HCT116 (cell line): Measurements from ENCODE around the gene PTGER1. TPM values are rescaled to one million over a fixed set of nuclear protein-coding genes. Genes with fewer than 3 reads are reported as not detected.

Experiments
- ATAC-seq: fragments of 200-7000 bp; cut with Tn5 transposase; 2 replicates; pipeline ENCODE4 v1.9.1; 2020; ENCODE audit warnings: mild to moderate bottlenecking, moderate library complexity
- BruUV-seq: library from RNA; stranded (reverse); fragments of 400-500 nt; replicated peaks from 2 replicates; lab custom pipeline; 2021; lab: Mats Ljungman, UMichigan
- CTCF ChIA-PET: fragments of 300-600 bp; sonication (Branson Sonifier 250); formaldehyde crosslinking; loops from one replicate; lab custom pipeline; 2021; ENCODE audit warnings: antibody characterized with exemption; lab: Charles Lee
- POLR2A ChIA-PET: fragments of 300-600, 350-600 bp; sonication (Branson Sonifier 250); formaldehyde crosslinking; loops from one replicate; lab custom pipeline; 2021; ENCODE audit warnings: antibody characterized with exemption; lab: Charles Lee
- RAD21 ChIA-PET, 2 experiments: fragments of 300-600 bp; sonication (Branson Sonifier 250); formaldehyde crosslinking; loops; one replicate each; lab custom pipeline; 2023; ENCODE audit warnings: low total read pairs in 2 of 2; ENCODE audit not compliant: uncharacterized antibody in 2 of 2, unreplicated experiment in 2 of 2, low non-redundant PET in 1 of 2; lab: Charles Lee
- DNase-seq: peaks from one replicate; pipeline ENCODE4 v3.0.0-alpha.2; 2010; ENCODE audit warnings: low read depth, low spot score
- H2AFZ ChIP-seq: fragments of 200-600 bp; shearing (Covaris generic), sonication (generic); 2 replicates; pipeline ENCODE4 v1.6.1; 2017; ENCODE audit warnings: low read depth, mixed run types, mixed read lengths, antibody characterized with exemption, low read length; ENCODE audit not compliant: poor library complexity, severe bottlenecking
- H3K27ac ChIP-seq: 2 replicates; pipeline ENCODE4 v1.5.1; 2012; ENCODE audit warnings: low read depth, low read length
- H3K27me3 ChIP-seq: fragments of 200-600 bp; sonication (generic); 2 replicates; pipeline ENCODE4 v1.6.1; 2016; ENCODE audit warnings: mixed run types, low read length, mixed read lengths; ENCODE audit not compliant: insufficient read depth
- H3K36me3 ChIP-seq, 2 experiments: fragments of 200-500 bp in 1 of 2; fragments of 200-600 bp in 1 of 2; sonication (Bioruptor generic) in 1 of 2; sonication (generic) in 1 of 2; 2 replicates each; pipeline versions ENCODE4 v1.5.1 to v1.6.1; 2014 to 2016; ENCODE audit warnings: low read length in 2 of 2, inconsistent platforms in 1 of 2, mixed read lengths in 1 of 2, mixed run types in 1 of 2; ENCODE audit not compliant: insufficient read depth in 2 of 2, control insufficient read depth in 1 of 2
- H3K4me1 ChIP-seq, 2 experiments: fragments of 200-600 bp in 1 of 2; sonication (generic) in 1 of 2; 2 replicates each; pipeline versions ENCODE4 v1.5.1 to v1.6.1; 2012 to 2017; ENCODE audit warnings: low read length in 2 of 2, inconsistent platforms in 1 of 2, mild to moderate bottlenecking in 1 of 2, mixed read lengths in 1 of 2, mixed run types in 1 of 2, moderate library complexity in 1 of 2; ENCODE audit not compliant: insufficient read depth in 2 of 2, control insufficient read depth in 1 of 2
- H3K4me2 ChIP-seq: fragments of 200-600 bp; sonication (generic); 2 replicates; pipeline ENCODE4 v1.6.1; 2017; ENCODE audit warnings: mixed run types, low read length, mixed read lengths
- H3K4me3 ChIP-seq, 2 experiments: fragments of 200-600 bp in 1 of 2; sonication (generic) in 1 of 2; replicated peaks in 1 of 2; 2 replicates each; pipeline ENCODE4 v1.5.1; 2011 to 2016; ENCODE audit warnings: low read length in 2 of 2, control low read depth in 1 of 2, low read depth in 1 of 2, mild to moderate bottlenecking in 1 of 2, mixed read lengths in 1 of 2, mixed run types in 1 of 2
- H3K79me2 ChIP-seq: fragments of 200-600 bp; sonication (generic); 2 replicates; pipeline ENCODE4 v1.6.1; 2017; ENCODE audit warnings: mild to moderate bottlenecking, mixed run types, low read length, moderate library complexity, mixed read lengths; ENCODE audit not compliant: insufficient read depth
- H3K9ac ChIP-seq: fragments of 200-600 bp; sonication (generic); 2 replicates; pipeline ENCODE4 v1.6.1; 2016; ENCODE audit warnings: low read length, mixed read lengths
- H3K9me2 ChIP-seq: fragments of 200-600 bp; sonication (generic), shearing (Covaris generic); 2 replicates; pipeline ENCODE4 v1.6.1; 2017; ENCODE audit warnings: mixed run types, mild to moderate bottlenecking, moderate library complexity; ENCODE audit not compliant: insufficient read depth
- H3K9me3 ChIP-seq, 2 experiments: fragments of 200-500 bp in 1 of 2; fragments of 200-600 bp in 1 of 2; sonication (Bioruptor generic) in 1 of 2; sonication (generic) in 1 of 2; 2 replicates each; pipeline ENCODE4 v1.6.1; 2014 to 2017; ENCODE audit warnings: low read length in 2 of 2, mixed read lengths in 2 of 2, inconsistent platforms in 1 of 2, low read depth in 1 of 2, mild to moderate bottlenecking in 1 of 2, mixed run types in 1 of 2, moderate library complexity in 1 of 2; ENCODE audit not compliant: control insufficient read depth in 1 of 2, insufficient read depth in 1 of 2
- H4K20me1 ChIP-seq: fragments of 200-600 bp; sonication (generic), shearing (Covaris generic); 2 replicates; pipeline ENCODE4 v1.6.1; 2017; ENCODE audit warnings: mixed run types, mild to moderate bottlenecking, moderate library complexity; ENCODE audit not compliant: insufficient read depth
- CBX3 ChIP-seq: IDR thresholded peaks from 2 replicates; pipeline ENCODE4 v1.6.1; 2012; ENCODE audit warnings: low read depth
- CEBPB ChIP-seq: IDR thresholded peaks from 2 replicates; pipeline ENCODE4 v1.6.1; 2012; ENCODE audit warnings: low read depth
- CTCF ChIP-seq, 3 experiments: fragments of 200-600 bp in 1 of 3; sonication (generic) in 1 of 3; IDR thresholded peaks in 2 of 3; conservative IDR thresholded peaks in 1 of 3; 2 replicates each; pipeline ENCODE4 v1.5.1; 2012 to 2017; ENCODE audit warnings: low read depth in 2 of 3, low read length in 2 of 3, antibody characterized with exemption in 1 of 3, borderline replicate concordance in 1 of 3, control low read depth in 1 of 3, mild to moderate bottlenecking in 1 of 3, mixed read lengths in 1 of 3, mixed run types in 1 of 3, moderate library complexity in 1 of 3; ENCODE audit not compliant: insufficient read depth in 1 of 3
- EGR1 ChIP-seq: IDR thresholded peaks from 2 replicates; pipeline ENCODE4 v1.6.1; 2012; ENCODE audit warnings: low read depth
- ELF1 ChIP-seq: IDR thresholded peaks from 2 replicates; pipeline ENCODE4 v1.6.1; 2012; ENCODE audit warnings: low read depth, borderline replicate concordance
- EZH2phosphoT487 ChIP-seq: fragments of 200-600 bp; IDR thresholded peaks from 2 replicates; pipeline ENCODE4 v1.6.1; 2018; ENCODE audit warnings: antibody characterized with exemption, borderline replicate concordance
- FOSL1 ChIP-seq: IDR thresholded peaks from 2 replicates; pipeline ENCODE4 v1.6.1; 2012; ENCODE audit warnings: low read depth
- JUND ChIP-seq: IDR thresholded peaks from 2 replicates; pipeline ENCODE4 v1.6.1; 2012
- POLR2A ChIP-seq: IDR thresholded peaks from 2 replicates; pipeline ENCODE4 v1.7.0; 2011; ENCODE audit warnings: borderline replicate concordance; ENCODE audit not compliant: insufficient read depth, insufficient read length; ENCODE audit errors: extremely low read depth
- POLR2AphosphoS5 ChIP-seq: IDR thresholded peaks from 2 replicates; pipeline ENCODE4 v1.6.1; 2011; ENCODE audit warnings: mild to moderate bottlenecking, low read depth, low read length, moderate library complexity
- RAD21 ChIP-seq: IDR thresholded peaks from 2 replicates; pipeline ENCODE4 v1.6.1; 2012; ENCODE audit warnings: low read depth, mild to moderate bottlenecking
- REST ChIP-seq: IDR thresholded peaks from 2 replicates; pipeline ENCODE4 v1.6.1; 2012; ENCODE audit warnings: low read depth
- SIN3A ChIP-seq: IDR thresholded peaks from 2 replicates; pipeline ENCODE4 v1.6.1; 2012; ENCODE audit warnings: low read depth
- SP1 ChIP-seq: IDR thresholded peaks from 2 replicates; pipeline ENCODE4 v1.6.1; 2012; ENCODE audit warnings: low read depth
- TCF7L2 ChIP-seq: IDR thresholded peaks from 2 replicates; pipeline ENCODE4 v1.7.0; 2011; ENCODE audit warnings: borderline replicate concordance, inconsistent platforms; ENCODE audit not compliant: insufficient read depth, insufficient read length; ENCODE audit errors: extremely low read depth
- YY1 ChIP-seq: IDR thresholded peaks from 2 replicates; pipeline ENCODE4 v1.6.1; 2011; ENCODE audit warnings: low read length, low read depth, moderate library complexity, mild to moderate bottlenecking; ENCODE audit not compliant: insufficient replicate concordance; ENCODE audit errors: extremely low read depth
- ZFX ChIP-seq: fragments of 450-650 bp; IDR thresholded peaks from 2 replicates; pipeline ENCODE4 v1.6.1; 2017
- ZNF274 ChIP-seq: fragments of 200-500 bp; sonication (Bioruptor generic); IDR thresholded peaks from 2 replicates; pipeline ENCODE4 v1.6.1; 2014; ENCODE audit warnings: mild to moderate bottlenecking, low read depth, low read length, inconsistent platforms
- intact Hi-C: fragments of 100-400 bp; cut with micrococcal nuclease; formaldehyde crosslinking; loops from 2 replicates; pipeline ENCODE4 v1.10.0; 2022
- total RNA-seq: library from RNA; stranded (reverse); gene quantifications from one replicate; pipeline ENCODE4 v1.2.1, GENCODE V29; 2021; ENCODE audit not compliant: unreplicated experiment

Gene PTGER1
- total RNA-seq, 1 experiment from 2014 or later, result 1.1 TPM

- POLR2A ChIA-PET, result no interaction called here
Observed at GRCh38 chr19:14439014-14439413, 36.1 kb downstream of the PTGER1 start.

More at GRCh38 chr19:14439014-14439413, 36.1 kb downstream of the PTGER1 start:
- DNase-seq (no peak), ATAC-seq (no peak)
- intact Hi-C loops, result loop anchor here (10.0 kb wide), 1 partner anchor 46 kb away; no protein-coding TSS in a partner anchor
- no TSS peak for BruUV-seq
- Histone ChIP-seq H3K4me1 (peaks cover 14 to 22% of the 10 kb centered on the region in 2 experiments), H2AFZ (no peak overlapping the region), H3K27ac (no peak overlapping the region), H3K9me3 (no peaks in the 10 kb centered on the region), H3K9ac (no peak overlapping the region), H3K4me3 (no peak overlapping the region), H3K79me2 (peaks cover 61% of the 10 kb centered on the region), H3K27me3 (no peaks in the 10 kb centered on the region), H4K20me1 (no peaks in the 10 kb centered on the region), H3K36me3 (peaks cover 14 to 18% of the 10 kb centered on the region in 2 experiments), H3K4me2 (no peak overlapping the region), H3K9me2 (no peaks in the 10 kb centered on the region)
- CTCF ChIA-PET, result no interaction called here
- no peak for TF ChIP-seq TCF7L2
- TF ChIP-seq POLR2AphosphoS5, result no peak
- TF ChIP-seq EGR1, result no peak
- no peak for TF ChIP-seq ZNF274
- TF ChIP-seq YY1, result no peak
- no peak for TF ChIP-seq SIN3A
- no peak for TF ChIP-seq REST
- TF ChIP-seq CEBPB, result no peak
- TF ChIP-seq CBX3, result no peak
- TF ChIP-seq ELF1, result no peak
- TF ChIP-seq POLR2A, result no peak
- TF ChIP-seq EZH2phosphoT487, result no peak
- no peak for TF ChIP-seq FOSL1
- no peak for TF ChIP-seq SP1
- no peak for TF ChIP-seq JUND
- no peak for TF ChIP-seq CTCF (IDR thresholded peaks at IDR 0.05 in 2 of 3, conservative IDR thresholded peaks at IDR 0.05 in 1 of 3; ENCODE audit: borderline replicate concordance in 1 of 3, insufficient read depth in 1 of 3, low read depth in 2 of 3, low read length in 2 of 3)
- no peak for TF ChIP-seq RAD21
- TF ChIP-seq ZFX, result no peak
- RAD21 ChIA-PET, result no interaction called here
